Measurements from ENCODE around the gene ANKRD11.

ANKRD11 gene

DNA sequence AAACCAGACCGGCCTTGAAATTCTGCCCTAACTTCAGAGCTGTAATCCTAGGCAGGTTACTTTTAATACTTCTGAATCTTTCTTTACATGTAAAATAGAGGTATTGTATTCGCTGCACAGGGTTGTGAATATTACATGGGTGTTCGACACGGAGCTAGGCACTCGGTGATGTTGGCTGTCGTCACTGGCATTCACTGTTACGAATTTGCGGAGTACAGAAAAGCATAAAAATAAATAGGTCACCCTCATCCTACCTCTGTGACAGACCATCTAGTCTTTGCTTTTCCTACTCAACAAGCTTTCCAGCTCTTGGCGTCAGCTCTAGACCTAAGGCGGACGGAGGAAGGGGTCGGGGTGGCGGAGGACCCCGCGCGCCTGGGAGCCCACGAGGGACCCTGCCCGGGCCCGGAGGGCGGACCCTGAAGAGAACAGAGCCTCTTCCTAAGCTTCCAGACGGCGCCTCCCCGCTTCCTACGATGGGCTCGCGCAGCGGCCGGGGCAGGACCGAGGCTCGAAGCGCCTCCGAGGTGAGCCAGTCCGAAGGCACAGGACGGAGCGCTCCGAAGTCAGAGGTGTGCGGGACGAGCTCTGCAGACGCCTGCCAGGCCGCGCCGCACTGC lies 17.0 kb upstream of the ANKRD11 start:
- TF ChIP-seq, protein P1, sequence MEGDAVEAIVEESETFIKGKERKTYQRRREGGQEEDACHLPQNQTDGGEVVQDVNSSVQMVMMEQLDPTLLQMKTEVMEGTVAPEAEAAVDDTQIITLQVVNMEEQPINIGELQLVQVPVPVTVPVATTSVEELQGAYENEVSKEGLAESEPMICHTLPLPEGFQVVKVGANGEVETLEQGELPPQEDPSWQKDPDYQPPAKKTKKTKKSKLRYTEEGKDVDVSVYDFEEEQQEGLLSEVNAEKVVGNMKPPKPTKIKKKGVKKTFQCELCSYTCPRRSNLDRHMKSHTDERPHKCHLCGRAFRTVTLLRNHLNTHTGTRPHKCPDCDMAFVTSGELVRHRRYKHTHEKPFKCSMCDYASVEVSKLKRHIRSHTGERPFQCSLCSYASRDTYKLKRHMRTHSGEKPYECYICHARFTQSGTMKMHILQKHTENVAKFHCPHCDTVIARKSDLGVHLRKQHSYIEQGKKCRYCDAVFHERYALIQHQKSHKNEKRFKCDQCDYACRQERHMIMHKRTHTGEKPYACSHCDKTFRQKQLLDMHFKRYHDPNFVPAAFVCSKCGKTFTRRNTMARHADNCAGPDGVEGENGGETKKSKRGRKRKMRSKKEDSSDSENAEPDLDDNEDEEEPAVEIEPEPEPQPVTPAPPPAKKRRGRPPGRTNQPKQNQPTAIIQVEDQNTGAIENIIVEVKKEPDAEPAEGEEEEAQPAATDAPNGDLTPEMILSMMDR (IDR thresholded peaks at IDR 0.05; ENCODE audit: insufficient read depth, low read depth, low read length, missing control alignments) = no peak
- no peak for DNase-seq (ENCODE audit: low read depth)
- H3K4me3 ChIP-seq (ENCODE audit: low read depth, low read length) = peak overlapping the region; percentile 98

DNA sequence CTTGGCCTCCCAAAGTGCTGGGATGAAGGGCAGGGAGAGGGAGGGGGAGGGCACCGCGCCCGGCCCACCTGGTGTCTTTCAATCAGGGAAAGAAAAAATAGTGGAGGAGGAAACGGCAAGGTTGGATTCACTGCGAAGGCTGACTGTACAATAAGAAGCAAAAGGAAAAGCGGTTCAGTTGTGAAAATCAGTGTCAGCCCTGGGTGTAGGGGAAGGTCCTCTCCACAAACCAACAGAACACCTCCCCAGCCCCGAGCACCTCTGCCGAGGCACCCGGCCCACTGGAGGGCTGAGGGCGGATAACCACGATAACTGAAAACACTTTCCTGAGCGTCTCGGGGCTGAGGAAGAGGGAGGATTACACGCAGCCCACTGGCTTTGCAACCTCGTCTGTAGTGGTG lies 16.4 kb upstream of the ANKRD11 start:
- no peak for DNase-seq (ENCODE audit: low read depth)
- TF ChIP-seq, protein P1 (IDR thresholded peaks at IDR 0.05; ENCODE audit: insufficient read depth, low read depth, low read length, missing control alignments) = no peak
- peak overlapping the region; percentile 98 for H3K4me3 ChIP-seq (ENCODE audit: low read depth, low read length)

DNA sequence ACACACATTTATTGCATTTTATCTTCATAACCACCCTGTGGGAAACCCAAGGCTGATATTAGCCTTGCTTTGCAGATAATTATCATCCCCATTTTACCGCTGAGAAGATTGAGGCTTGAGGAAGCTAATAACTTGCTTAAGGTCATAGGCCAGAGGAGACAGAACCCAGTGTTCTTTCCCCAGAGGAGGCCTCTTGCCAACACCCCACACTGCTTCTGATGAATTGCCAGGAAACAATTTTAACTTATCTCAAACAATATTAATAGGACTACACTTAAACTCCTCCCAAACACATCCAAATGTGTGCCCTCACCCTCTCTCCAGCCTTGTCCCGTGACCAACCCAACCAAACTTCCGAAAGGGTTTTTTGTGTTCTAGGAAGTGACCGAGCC lies 15.7 kb upstream of the ANKRD11 start:
- peak overlapping the region; percentile 46 for H3K4me3 ChIP-seq (ENCODE audit: low read depth, low read length)
- TF ChIP-seq, protein P1 (IDR thresholded peaks at IDR 0.05; ENCODE audit: insufficient read depth, low read depth, low read length, missing control alignments) = no peak
- DNase-seq (ENCODE audit: low read depth) = no peak

DNA sequence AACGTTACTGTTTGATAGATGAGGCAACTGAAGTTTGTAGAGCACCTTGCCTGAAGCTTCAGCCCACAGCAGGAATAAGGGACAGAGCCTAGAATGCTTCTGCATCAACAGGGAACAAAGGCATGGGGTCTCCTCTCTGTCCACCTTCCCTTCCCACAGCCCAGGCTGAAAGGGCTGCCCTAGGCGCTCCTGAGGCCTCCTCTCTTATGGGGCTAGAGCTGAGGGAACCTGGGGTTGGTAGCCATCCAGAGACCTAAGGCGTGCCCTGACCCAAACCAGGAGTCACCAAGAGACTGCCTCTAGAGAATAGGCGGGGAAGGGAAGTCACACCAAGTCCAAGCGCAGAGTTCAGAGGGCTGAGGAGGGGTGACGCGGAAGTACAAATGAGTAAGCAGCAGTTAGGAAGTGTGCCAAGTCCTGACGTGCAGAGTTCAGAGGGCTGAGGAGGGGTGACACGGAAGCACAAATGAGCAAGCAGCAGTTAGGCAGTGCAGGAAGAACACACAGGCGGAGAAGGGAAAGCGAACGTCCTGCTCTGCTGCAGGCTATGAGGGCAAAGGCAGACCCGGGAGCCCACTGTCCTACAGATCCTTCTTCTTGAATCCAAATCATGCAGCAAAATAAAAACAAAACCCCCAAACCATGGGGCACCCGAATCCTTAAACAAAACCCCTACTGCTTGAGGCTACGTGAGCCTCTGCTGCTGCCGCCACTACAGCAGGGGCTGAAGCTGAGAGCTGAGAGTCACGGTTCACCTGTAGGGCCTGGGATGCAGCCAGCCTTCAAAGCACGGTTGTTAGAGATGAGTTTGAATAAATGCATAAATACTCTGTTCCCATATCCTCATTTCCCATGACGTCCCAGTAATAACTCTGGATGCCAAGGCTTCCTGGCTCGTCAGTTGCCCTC lies 15.1 kb upstream of the ANKRD11 start:
- peak; percentile 94 for DNase-seq (ENCODE audit: low read depth)
- TF ChIP-seq, protein P1 (IDR thresholded peaks at IDR 0.05; ENCODE audit: insufficient read depth, low read depth, low read length, missing control alignments) = no peak
- H3K4me3 ChIP-seq (ENCODE audit: low read depth, low read length) = peak overlapping the region; percentile 46

DNA sequence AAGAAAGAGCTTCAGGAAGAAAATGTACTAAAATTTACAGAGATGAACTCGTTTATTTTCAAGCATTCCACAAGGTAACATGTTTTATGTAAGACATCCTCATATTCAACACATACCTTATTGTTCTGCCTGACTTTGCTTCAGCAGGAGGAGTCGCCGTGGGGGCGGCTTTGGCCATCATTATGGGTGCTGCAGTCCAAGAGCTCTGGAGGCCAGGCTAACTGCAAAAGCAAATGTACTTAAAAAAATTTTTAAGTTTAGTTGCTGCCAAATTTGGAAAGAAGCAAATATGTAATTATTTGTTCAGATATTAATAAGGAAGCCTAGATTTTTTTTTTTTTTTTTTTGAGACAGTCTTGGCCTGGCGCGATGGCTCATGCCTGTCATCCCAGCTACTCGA lies 13.7 kb upstream of the ANKRD11 start:
- DNase-seq (ENCODE audit: low read depth) = no peak
- no peak overlapping the region for H3K4me3 ChIP-seq (ENCODE audit: low read depth, low read length)
- TF ChIP-seq, protein P1 (IDR thresholded peaks at IDR 0.05; ENCODE audit: insufficient read depth, low read depth, low read length, missing control alignments) = no peak

DNA sequence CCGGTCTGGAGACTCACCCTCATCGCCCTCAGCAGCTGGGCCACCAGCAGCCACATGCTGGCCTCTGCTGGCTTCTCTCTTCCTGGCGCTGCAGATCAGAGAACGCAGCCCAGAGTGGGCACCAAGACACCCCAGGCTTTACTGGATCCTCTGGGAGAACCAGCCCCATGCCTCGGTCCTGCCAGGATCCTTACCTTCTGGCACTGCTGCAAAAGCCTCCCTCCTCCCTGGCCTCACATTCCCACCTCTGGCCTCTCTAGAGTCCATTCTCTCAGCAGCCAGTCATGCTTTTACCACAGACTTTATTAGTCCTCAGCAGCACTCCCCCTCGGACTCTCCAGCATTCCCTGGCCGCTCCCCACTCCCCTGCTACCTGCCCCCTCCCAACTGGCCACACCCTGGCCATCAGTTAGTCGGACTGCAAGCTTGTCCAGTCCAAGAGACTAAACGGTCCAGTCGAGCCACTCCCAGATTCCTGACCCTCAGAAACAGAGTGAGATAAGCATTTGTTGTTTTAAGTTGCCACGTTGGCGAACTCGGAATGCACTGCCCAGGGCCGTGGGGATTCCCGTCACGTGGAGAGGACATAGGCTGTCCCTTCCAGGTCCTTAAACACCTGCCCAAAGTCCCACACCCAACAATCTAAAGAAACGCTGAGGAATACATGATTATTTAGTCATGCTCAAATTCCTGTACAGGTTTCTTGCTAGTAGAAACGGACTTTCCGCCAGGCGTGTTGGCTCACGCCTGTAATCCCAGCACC lies 11.9 kb upstream of the ANKRD11 start:
- H3K4me3 ChIP-seq (ENCODE audit: low read depth, low read length) = no peak overlapping the region
- TF ChIP-seq, protein P1 (IDR thresholded peaks at IDR 0.05; ENCODE audit: insufficient read depth, low read depth, low read length, missing control alignments) = no peak
- DNase-seq (ENCODE audit: low read depth) = no peak
